GM12878 (cell line): Measurements from ENCODE around the gene MLF1. TPM values are rescaled to one million over a fixed set of nuclear protein-coding genes. Genes with fewer than 3 reads are reported as not detected.

Source experiments
- ATAC-seq: fragments of 200-7000 bp; cut with Tn5 transposase; 3 replicates; pipeline ENCODE4 v1.9.1; 2020; ENCODE audit warnings: mild to moderate bottlenecking, moderate library complexity
- BruUV-seq: library from RNA; stranded (reverse); fragments of 400-500 nt; replicated peaks from 2 replicates; lab custom pipeline; 2021; lab: Mats Ljungman, UMichigan
- CTCF ChIA-PET: fragments of 300-600 bp; sonication (Branson Sonifier 250); formaldehyde crosslinking; extraction: SDS; loops from one replicate; lab custom pipeline; 2021; ENCODE audit warnings: inconsistent platforms; lab: Yijun Ruan, JAX
- POLR2A ChIA-PET: fragments of 350-600 bp; formaldehyde crosslinking; extraction: SDS; loops from one replicate; lab custom pipeline; 2021; ENCODE audit warnings: inconsistent platforms; lab: Charles Lee
- RAD21 ChIA-PET: fragments of 300-600 bp; sonication (Branson Sonifier 250); formaldehyde crosslinking; loops from one replicate; lab custom pipeline; 2023; ENCODE audit warnings: antibody characterized with exemption; ENCODE audit not compliant: unreplicated experiment; lab: Charles Lee
- SMC1A ChIA-PET: fragments of 300-600 bp; sonication (Branson Sonifier 250); formaldehyde crosslinking; loops from one replicate; lab custom pipeline; 2023; ENCODE audit not compliant: unreplicated experiment, uncharacterized antibody; lab: Charles Lee
- DNase-seq: peaks from one replicate; pipeline ENCODE4 v3.0.0-alpha.2; 2011; ENCODE audit warnings: low read depth, low spot score
- FAIRE-seq: peaks from 3 replicates; lab custom pipeline; 2011; peaks lifted over from hg19 to GRCh38; lab: Jason Lieb, UNC
- H2AFZ ChIP-seq: 2 replicates; pipeline ENCODE4 v1.6.0; 2011; ENCODE audit warnings: low read depth, low read length, control low read depth; ENCODE audit not compliant: control insufficient read depth
- H3K27ac ChIP-seq: 2 replicates; pipeline ENCODE4 v1.5.1; 2011; ENCODE audit warnings: control low read depth; ENCODE audit not compliant: control insufficient read depth, insufficient read depth
- H3K27me3 ChIP-seq, 2 experiments: replicated peaks in 1 of 2; 2 replicates each; pipeline versions ENCODE4 v1.6.0 to v1.6.1; 2011; ENCODE audit warnings: low read length in 1 of 2; ENCODE audit not compliant: control insufficient read depth in 2 of 2, insufficient read depth in 2 of 2
- H3K36me3 ChIP-seq, 2 experiments: 2 replicates each; pipeline ENCODE4 v1.5.1; 2011; ENCODE audit warnings: low read length in 1 of 2; ENCODE audit not compliant: control insufficient read depth in 2 of 2, insufficient read depth in 2 of 2
- H3K4me1 ChIP-seq: 2 replicates; pipeline ENCODE4 v1.6.1; 2011; ENCODE audit warnings: mild to moderate bottlenecking, low read length, moderate library complexity, mixed read lengths; ENCODE audit not compliant: control insufficient read depth, insufficient read depth
- H3K4me2 ChIP-seq: 2 replicates; pipeline ENCODE4 v1.6.0; 2011; ENCODE audit warnings: control low read depth; ENCODE audit not compliant: control insufficient read depth, insufficient read depth
- H3K4me3 ChIP-seq: fragments of 200-600 bp; sonication (generic); 2 replicates; pipeline ENCODE4 v1.5.1; 2016
- H3K79me2 ChIP-seq: 2 replicates; pipeline ENCODE4 v1.6.0; 2011; ENCODE audit warnings: low read length; ENCODE audit not compliant: control insufficient read depth, insufficient read depth
- H3K9ac ChIP-seq: 2 replicates; pipeline ENCODE4 v1.8.0; 2011; ENCODE audit warnings: low read length, control low read depth, mixed read lengths; ENCODE audit not compliant: control insufficient read depth, insufficient read depth
- H3K9me3 ChIP-seq: replicated peaks from 3 replicates; pipeline ENCODE4 v1.5.1; 2011; ENCODE audit warnings: mild to moderate bottlenecking, low read length; ENCODE audit not compliant: control insufficient read depth, insufficient read depth
- H4K20me1 ChIP-seq: 2 replicates; pipeline ENCODE4 v1.6.0; 2011; ENCODE audit not compliant: control insufficient read depth, insufficient read depth
- CUX1 ChIP-seq: IDR thresholded peaks from 2 replicates; pipeline ENCODE4 v1.6.1; 2012; ENCODE audit warnings: improper control_type of control experiment, low read depth, low read length; ENCODE audit not compliant: insufficient replicate concordance
- FOXK2 ChIP-seq: fragments of 450-650 bp; IDR thresholded peaks from 2 replicates; pipeline ENCODE4 v1.6.1; 2017; ENCODE audit warnings: mild to moderate bottlenecking, moderate library complexity
- PBX3 ChIP-seq: IDR thresholded peaks from 2 replicates; pipeline ENCODE4 v1.6.1; 2011; ENCODE audit warnings: mild to moderate bottlenecking, low read depth, low read length, moderate library complexity; ENCODE audit not compliant: insufficient replicate concordance
- ZNF687 ChIP-seq: fragments of 450-650 bp; IDR thresholded peaks from 2 replicates; pipeline ENCODE4 v1.6.1; 2017; ENCODE audit warnings: mild to moderate bottlenecking, moderate library complexity
- WGBS: methylation state at CpG from one replicate; pipeline ENCODE4 v1.1.6; 2016; ENCODE audit warnings: low lambda C conversion rate; ENCODE audit not compliant: insufficient replicate concordance, insufficient coverage; ENCODE audit errors: missing lambda C conversion rate; 5-methylcytosine and 5-hydroxymethylcytosine counted together
- in situ Hi-C: fragments of 300-500 bp; cut with MboI; formaldehyde crosslinking; loops from 9 replicates; pipeline ENCODE4 v1.14.3; 2018; ENCODE audit warnings: mixed read lengths
- intact Hi-C: fragments of 100-400 bp; cut with micrococcal nuclease; formaldehyde crosslinking; loops from one replicate; pipeline ENCODE4 v1.14.2; 2022; ENCODE audit not compliant: unreplicated experiment
- polyA plus RNA-seq, 11 experiments: library from polyadenylated mRNA; depleted of rRNA in 4 of 11; unstranded in 6 of 11; stranded (reverse) in 5 of 11; fragments of >200 nt; fragmentation: Nextera tagmentation in 4 of 11; fragmentation: Illumina TruSeq in 1 of 11; extraction: Ambion mirVana in 4 of 11; extraction: Trizol in 1 of 11; gene quantifications; 1 replicate in 1 of 11; 2 replicates in 10 of 11; pipeline versions ENCODE4 v1.2.1 to v1.2.3, GENCODE V29; 2011 to 2016; ENCODE audit warnings: inconsistent platforms in 2 of 11, missing spikeins in 2 of 11, low read depth in 1 of 11
- total RNA-seq, 4 experiments: library from RNA; depleted of rRNA in 3 of 4; stranded (reverse); fragments of >200 nt in 3 of 4; fragmentation: Illumina TruSeq in 1 of 4; extraction: Trizol in 1 of 4; gene quantifications; 2 replicates each; pipeline versions ENCODE4 v1.2.1 to v1.2.3, GENCODE V29; 2013 to 2021

Gene MLF1
- total and polyA plus RNA-seq, 10 of the 15 experiments (the other 5 are each of a cell fraction or from before 2014, with no cell fraction given) = 0.19 to 0.69 (median 0.40) TPM; not detected in 2

- TF ChIP-seq CUX1 = no peak
These were observed 19.2 kb downstream of the MLF1 start (continued) for GRCh38 chr3:158590223-158590622.

- POLR2A ChIA-PET = no interaction called here
- Histone ChIP-seq H3K9me3 (no peaks in the 10 kb centered on the region), H4K20me1 (no peaks in the 10 kb centered on the region), H3K4me2 (no peak overlapping the region), H3K4me3 (no peak overlapping the region), H3K79me2 (no peaks in the 10 kb centered on the region), H2AFZ (no peak overlapping the region), H3K27ac (no peak overlapping the region), H3K36me3 (no peaks in the 10 kb centered on the region), H3K9ac (no peak overlapping the region), H3K4me1 (no peaks in the 10 kb centered on the region), H3K27me3 (no peaks in the 10 kb centered on the region)
- RAD21 ChIA-PET = no interaction called here
- WGBS = 38% methylated on average over 2 of the region's 2 CpGs
- no peak for TF ChIP-seq FOXK2
- TF ChIP-seq PBX3 = no peak
- no peak for TF ChIP-seq ZNF687
- ATAC-seq (no peak), DNase-seq (no peak), FAIRE-seq (no peak)
- intact Hi-C loops (no loop called here), in situ Hi-C loops (no loop called here)
- CTCF ChIA-PET = no interaction called here
- BruUV-seq = no TSS peak
- SMC1A ChIA-PET = no interaction called here
These were observed 29.8 kb downstream of the MLF1 start for GRCh38 chr3:158600787-158601186.
